ENCODE data around the gene NELFB.

- TF ChIP-seq EZH2phosphoT487 (IDR thresholded peaks at IDR 0.05; ENCODE audit: borderline replicate concordance, low read depth, low read length) (no peak), CTCF (conservative IDR thresholded peaks at IDR 0.05; ENCODE audit: low read length) (0 out of 2 replicates have a peak, but pooled peaks have one; percentile 19)
Observed at GRCh38 chr9:137305060-137305797, 50.1 kb downstream of the NELFB start.
